ENCODE data around the gene MTPN.

The MTPN gene

GRCh38 chr7:135924302-135924701, 52.9 kb downstream of the MTPN start:
- DNase-seq (ENCODE audit: low read depth) = no peak

DNA sequence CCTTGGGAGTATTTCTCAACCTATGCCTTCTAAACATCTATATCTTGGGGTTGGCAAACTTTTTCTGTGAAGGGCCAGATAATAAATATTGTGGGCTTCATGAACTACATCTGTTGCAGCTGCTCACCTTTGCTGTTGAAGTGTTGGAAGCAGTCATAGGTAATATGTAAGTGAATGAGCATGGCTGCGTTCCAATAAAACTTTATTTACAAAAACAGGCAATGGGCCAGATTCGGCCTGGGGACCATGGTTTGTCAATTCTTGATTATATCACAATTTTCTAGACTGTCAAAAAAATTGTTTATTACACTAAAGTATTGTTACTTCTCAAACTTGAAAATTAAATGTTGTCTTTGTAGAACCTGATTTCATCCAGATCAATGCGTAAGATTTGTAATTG, 54.9 kb downstream of the MTPN start:
- no peak for DNase-seq (ENCODE audit: low read depth)

DNA sequence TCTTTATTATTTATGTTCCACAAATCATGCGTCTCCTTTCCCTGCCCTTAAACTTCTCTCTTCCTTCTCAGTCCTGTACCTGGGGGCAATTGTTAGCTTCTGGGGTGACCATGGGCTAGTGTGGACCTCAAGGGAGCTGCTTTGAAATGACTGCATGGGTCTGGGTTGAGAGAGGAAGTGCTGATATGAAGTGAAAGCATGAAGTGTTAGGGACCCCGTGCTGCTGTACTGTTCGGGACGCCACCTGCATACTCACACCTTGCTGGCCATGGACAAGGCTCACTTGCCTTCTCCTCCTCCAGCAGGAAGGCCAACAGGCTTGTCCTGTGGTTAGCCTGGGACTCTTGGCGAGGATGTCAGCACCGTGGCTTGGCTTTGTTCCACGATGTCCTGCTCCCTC, 56.7 kb downstream of the MTPN start:
- DNase-seq (ENCODE audit: low read depth) = no peak

DNA sequence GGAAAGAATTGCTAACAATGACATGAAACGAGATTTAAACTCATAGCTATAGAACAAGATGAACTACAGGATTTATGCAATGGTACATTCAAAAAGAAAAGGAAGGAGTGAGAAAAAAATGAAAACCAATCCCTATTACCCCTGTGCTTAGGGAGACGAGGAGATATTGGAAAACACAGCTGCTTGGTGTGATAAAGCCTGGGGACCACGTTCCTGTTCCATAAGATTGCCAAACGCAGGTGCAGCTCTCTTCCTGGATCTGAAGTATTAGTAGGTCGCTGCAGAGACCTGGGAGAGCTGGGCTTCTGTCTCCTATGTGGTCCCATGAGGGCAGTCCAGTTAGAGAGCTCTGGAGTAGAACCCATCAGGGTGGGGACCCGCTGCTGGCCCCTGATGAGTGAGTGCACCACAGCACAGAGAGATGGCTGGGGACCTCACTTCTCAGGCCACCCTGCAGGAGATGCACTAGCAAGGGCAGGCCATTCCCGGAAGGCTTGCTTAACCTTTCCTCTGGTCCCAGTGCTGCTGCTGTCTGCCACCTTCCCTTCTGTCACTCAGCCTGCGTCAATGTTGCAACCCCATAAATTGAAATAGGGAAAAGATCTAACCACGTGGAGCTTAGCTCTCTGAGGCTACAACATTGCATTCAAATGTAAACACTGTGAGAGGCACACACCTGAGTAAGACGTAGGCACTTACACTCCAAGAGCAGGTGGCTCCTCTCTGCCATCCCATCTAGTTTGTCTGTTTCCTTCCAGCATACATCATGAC, 57.9 kb downstream of the MTPN start:
- DNase-seq (ENCODE audit: low read depth) = no peak

DNA sequence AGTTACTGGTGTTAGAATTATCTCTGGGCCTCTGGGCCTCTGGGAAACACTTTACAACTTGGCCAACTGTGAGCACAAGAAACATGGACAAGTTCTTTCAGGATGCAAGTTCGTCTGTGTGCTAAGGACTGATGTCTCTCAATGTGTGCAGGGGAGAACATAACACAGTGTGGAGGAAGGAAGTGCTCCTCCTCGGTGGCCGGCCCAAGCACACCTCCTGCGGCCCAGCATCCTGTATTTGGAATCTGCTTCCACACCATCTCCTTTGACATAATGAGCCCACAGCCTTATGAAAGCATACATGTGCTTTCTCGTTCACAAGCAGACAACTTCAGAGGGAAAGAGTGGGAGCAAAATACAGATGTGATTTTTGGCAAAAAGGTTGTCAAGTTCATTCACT, 59.0 kb downstream of the MTPN start:
- no peak for DNase-seq (ENCODE audit: low read depth)

GRCh38 chr7:135917721-135918120, 59.4 kb downstream of the MTPN start:
- no peak for DNase-seq (ENCODE audit: low read depth)

GRCh38 chr7:135914346-135914745, 62.8 kb downstream of the MTPN start:
- no peak for DNase-seq (ENCODE audit: low read depth)

DNA sequence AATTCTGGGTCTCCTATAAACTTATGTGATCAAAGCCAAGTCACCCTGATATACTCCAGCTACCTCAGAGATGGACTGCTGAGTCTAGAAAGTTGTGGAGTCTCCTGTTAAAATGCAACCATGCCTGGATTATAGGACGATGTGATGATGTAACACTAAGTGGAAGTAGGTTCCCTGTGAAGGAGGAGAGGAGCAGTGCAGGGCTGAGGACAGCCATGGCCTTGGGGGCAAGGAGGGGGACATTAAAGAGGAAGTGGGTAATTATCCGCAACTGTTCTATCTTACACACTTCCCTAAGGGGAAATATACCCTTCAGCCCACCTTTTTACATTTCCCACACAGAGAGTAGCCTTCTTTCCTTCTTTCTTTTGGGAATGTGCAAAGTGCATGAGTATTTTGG, 63.8 kb downstream of the MTPN start:
- DNase-seq (ENCODE audit: low read depth) = no peak

GRCh38 chr7:135911099-135911498, 66.1 kb downstream of the MTPN start:
- no peak for DNase-seq (ENCODE audit: low read depth)

GRCh38 chr7:135910393-135911036, 66.6 kb downstream of the MTPN start:
- no peak for DNase-seq (ENCODE audit: low read depth)

- no peak for DNase-seq (ENCODE audit: low read depth)
Measured at GRCh38 chr7:135905858-135906257, 71.3 kb downstream of the MTPN start.

- DNase-seq (ENCODE audit: low read depth) = no peak
Measured at GRCh38 chr7:135905355-135905754, 71.8 kb downstream of the MTPN start.

DNA sequence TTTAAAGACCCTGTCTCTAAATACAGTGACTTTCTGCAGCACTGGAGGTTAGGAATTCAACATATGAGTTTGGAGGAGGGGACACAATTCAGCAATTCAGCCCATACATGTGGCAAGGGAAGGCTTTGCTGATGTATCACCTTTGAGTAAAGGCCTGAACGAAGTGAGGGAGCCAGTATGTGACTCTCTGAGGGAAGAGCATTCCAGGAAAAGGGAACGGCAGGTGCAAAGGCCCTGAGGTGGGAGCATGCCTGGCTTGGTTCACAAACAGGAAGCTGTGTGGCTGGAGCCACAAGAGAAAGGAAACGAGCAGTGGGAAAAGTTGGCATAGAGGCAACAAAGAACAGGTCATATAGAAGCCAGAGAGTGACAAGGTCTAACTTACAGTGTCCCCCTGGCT, 72.9 kb downstream of the MTPN start:
- no peak for DNase-seq (ENCODE audit: low read depth)

- DNase-seq (ENCODE audit: low read depth) = no peak
Measured at GRCh38 chr7:135901585-135902540, 75.3 kb downstream of the MTPN start.

DNA sequence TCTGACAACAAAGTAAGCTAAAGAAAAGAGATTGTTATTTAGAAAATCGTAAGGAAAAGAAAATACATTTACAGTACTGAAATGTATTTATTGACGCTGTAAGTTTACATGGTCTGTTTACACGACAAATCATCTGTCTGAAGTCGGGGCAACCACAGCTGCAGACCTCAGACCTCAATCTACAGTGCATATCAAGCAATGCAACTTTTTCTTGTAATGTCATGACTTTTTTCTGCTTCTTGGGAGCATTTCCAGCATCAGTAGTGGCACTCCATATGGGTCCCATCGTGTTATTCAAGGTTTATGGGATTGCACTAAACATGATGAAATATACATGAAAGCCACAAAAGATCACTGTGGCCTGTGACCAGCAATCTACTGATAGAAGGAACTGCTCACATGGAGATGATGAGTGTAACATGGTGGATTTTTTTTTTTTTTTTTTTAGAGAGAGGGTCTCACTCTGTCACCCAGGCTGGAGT, 77.1 kb downstream of the MTPN start:
- no peak for DNase-seq (ENCODE audit: low read depth)

GRCh38 chr7:135899458-135900064, 77.6 kb downstream of the MTPN start:
- no peak for DNase-seq (ENCODE audit: low read depth)

GRCh38 chr7:135898226-135898625, 78.9 kb downstream of the MTPN start:
- DNase-seq (ENCODE audit: low read depth) = no peak

DNA sequence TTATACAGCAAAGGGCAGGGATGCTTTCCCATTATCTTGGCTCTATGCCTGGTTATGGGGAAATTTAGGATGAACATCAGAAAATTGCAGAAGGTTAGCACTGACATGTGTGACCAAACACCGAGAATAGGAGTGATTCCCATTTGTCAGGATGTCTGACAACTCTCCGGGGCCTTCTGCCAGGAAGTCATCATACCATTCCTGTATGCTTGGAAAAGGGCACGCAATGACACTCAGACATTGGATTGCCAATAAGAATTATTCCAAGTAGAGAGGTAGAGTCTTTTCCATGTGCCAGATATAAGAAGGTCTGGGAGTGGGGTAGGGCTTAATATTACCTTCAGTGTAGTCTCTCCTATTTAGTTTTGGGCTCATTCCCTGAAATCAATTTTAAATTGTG, 82.3 kb downstream of the MTPN start:
- no peak for DNase-seq (ENCODE audit: low read depth)

DNA sequence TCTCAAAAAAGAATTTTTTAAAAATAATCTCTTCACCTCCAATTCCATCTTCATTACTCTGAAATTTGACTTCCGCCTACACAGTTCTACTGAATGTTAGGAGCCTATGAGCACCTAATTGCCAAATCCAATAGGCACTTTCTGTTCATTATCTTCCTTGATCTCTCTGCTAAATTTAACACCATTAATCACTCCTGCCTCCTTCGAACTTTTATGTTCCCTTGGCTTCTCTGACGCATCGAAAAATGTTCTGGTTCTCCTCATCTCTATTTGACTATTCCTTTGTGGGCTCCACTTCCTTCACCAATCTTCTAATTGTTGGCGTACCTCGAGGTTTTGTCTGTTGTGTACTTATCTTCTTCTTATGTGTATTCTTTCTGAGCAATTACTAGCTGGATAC, 87.3 kb downstream of the MTPN start:
- no peak for DNase-seq (ENCODE audit: low read depth)

DNA sequence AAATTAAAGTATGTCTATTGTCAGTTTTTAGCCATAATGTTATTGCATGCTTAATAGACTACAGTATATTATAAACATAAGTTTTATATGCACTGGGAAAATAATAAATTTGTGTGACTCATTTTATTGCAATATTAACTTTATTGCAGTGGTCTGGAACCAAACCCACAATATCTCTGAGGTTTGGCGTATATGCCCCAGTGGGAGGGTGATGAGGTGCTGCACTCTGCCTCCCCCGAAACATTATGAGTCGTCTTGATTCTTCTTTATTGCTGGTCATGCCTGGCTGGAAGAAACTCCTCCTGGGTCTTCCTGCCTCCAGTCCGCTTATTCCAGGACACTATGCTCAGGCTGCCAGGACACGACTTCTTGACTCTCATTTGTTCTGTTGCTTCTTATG, 88.4 kb downstream of the MTPN start:
- no peak for DNase-seq (ENCODE audit: low read depth)

DNA sequence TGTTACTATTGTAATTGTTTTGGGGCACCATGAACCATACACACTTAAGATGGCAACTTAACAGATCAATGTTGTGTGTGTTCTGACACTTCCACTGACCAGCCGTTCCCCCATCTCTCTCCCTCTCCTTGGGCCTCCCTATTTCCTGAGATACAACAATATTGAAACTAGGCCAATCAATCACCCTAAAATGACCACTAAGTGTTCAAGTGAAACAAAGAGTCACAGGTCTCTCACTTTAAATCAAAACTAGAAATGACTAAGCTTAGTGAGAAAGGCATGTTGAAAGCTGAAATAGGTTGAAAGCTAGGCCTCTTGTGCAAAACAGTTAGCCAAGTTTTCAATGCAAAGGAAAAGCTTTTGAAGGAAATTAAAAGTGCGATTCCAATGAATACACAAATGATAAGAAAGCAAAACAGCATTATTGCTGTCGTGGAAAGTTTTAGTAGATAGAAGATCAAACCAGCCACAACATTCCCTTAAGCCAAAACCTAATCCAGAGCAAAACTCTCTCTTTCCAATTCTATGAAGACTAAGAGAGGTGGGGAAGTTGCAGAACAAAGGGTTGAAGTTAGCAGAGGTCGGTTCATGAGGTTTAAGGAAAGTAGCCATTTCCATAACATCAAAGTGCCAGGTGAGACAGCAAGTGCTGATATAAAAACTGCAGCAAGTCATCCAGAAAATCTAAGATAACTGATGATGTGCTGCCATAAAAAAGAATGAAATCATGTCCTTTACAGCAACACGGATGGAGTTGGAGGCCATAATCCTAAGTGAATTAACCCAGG, 90.6 kb downstream of the MTPN start:
- DNase-seq (ENCODE audit: low read depth) = no peak
